NCI-H526 (cell line): ENCODE results near the gene GYG2.
"Not testable (repeated sequence)": the region's sequence is repeated elsewhere in the genome, so short reads cannot be mapped to it uniquely, and the experiment has no call there.

Experiments used
- DNase-seq, 2 experiments: peaks; one replicate each; lab custom pipeline; 2025; lab: John Stamatoyannopoulos, UW

Gene GYG2

GRCh38 chrX:2871831-2872230 is 43.1 kb downstream of the GYG2 start:
- DNase-seq, result no peak

- DNase-seq, result no peak
Observed at GRCh38 chrX:2872671-2873277, 44.0 kb downstream of the GYG2 start.

GRCh38 chrX:2874222-2875135 is 45.7 kb downstream of the GYG2 start:
- DNase-seq, result no peak

GRCh38 chrX:2875136-2875481 is 46.4 kb downstream of the GYG2 start:
- DNase-seq, result no peak

GRCh38 chrX:2875798-2876399 is 47.2 kb downstream of the GYG2 start:
- peak in 1 of 2 experiments; percentile 39 for DNase-seq

- DNase-seq, result no peak
Observed at GRCh38 chrX:2878563-2878962, 49.8 kb downstream of the GYG2 start.

- DNase-seq, result no peak
Observed at GRCh38 chrX:2879670-2880069, 50.9 kb downstream of the GYG2 start.

- no peak for DNase-seq
Observed at GRCh38 chrX:2883770-2884169, 55.0 kb downstream of the GYG2 start.

GRCh38 chrX:2888309-2888708 is 59.6 kb downstream of the GYG2 start:
- no peak for DNase-seq

- DNase-seq, result no peak
Observed at GRCh38 chrX:2889045-2889605, 60.4 kb downstream of the GYG2 start.

GRCh38 chrX:2889706-2890490 is 61.2 kb downstream of the GYG2 start:
- peak; percentile 23 to 52 for DNase-seq

GRCh38 chrX:2890536-2891460 is 62.1 kb downstream of the GYG2 start:
- not testable (repeated sequence) for DNase-seq

GRCh38 chrX:2892816-2893215 is 64.1 kb downstream of the GYG2 start:
- DNase-seq, result no peak

GRCh38 chrX:2894885-2895292 is 66.2 kb downstream of the GYG2 start:
- DNase-seq, result peak; percentile 16 to 34

GRCh38 chrX:2897311-2897689 is 68.6 kb downstream of the GYG2 start:
- DNase-seq, result no peak

GRCh38 chrX:2897690-2898623 is 69.2 kb downstream of the GYG2 start:
- peak; percentile 83 to 87 for DNase-seq

- DNase-seq, result peak; percentile 80 to 86
Observed at GRCh38 chrX:2898846-2899512, 70.2 kb downstream of the GYG2 start.

GRCh38 chrX:2901367-2902036 is 72.8 kb downstream of the GYG2 start:
- DNase-seq, result no peak

GRCh38 chrX:2902841-2903240 is 74.1 kb downstream of the GYG2 start:
- no peak for DNase-seq
